GM19043 (cell line): ENCODE measurements around the gene GSE1.

Experiments
- ATAC-seq: cut with Tn5 transposase; IDR thresholded peaks from one replicate; pipeline ENCODE4 v1.9.1; 2021; ENCODE audit warnings: low read depth; ENCODE audit not compliant: unreplicated experiment

The GSE1 gene

GRCh38 chr16:85715169-85716021 is 102.3 kb downstream of the GSE1 start:
- no peak for ATAC-seq

GRCh38 chr16:85716022-85716679 is 103.0 kb downstream of the GSE1 start:
- ATAC-seq = no peak

- no peak for ATAC-seq
Measured at GRCh38 chr16:85716680-85717038, 103.5 kb downstream of the GSE1 start.

GRCh38 chr16:85717393-85718152 is 104.5 kb downstream of the GSE1 start:
- ATAC-seq = no peak

- ATAC-seq = no peak
Measured at GRCh38 chr16:85718153-85718477, 105.0 kb downstream of the GSE1 start.

GRCh38 chr16:85718682-85719081 is 105.6 kb downstream of the GSE1 start:
- no peak for ATAC-seq

GRCh38 chr16:85719605-85720301 is 106.6 kb downstream of the GSE1 start:
- ATAC-seq = no peak

GRCh38 chr16:85720302-85720637 is 107.1 kb downstream of the GSE1 start:
- no peak for ATAC-seq

GRCh38 chr16:85722128-85722893 is 109.2 kb downstream of the GSE1 start:
- no peak for ATAC-seq

GRCh38 chr16:85724126-85724879 is 111.2 kb downstream of the GSE1 start:
- ATAC-seq = no peak

- no peak for ATAC-seq
Measured at GRCh38 chr16:85724936-85725335, 111.8 kb downstream of the GSE1 start.
